Measurements from ENCODE around the gene PKD2.

GRCh38 chr4:88037447-88037846 is 30.0 kb downstream of the PKD2 start:
- TF ChIP-seq CTCF (IDR thresholded peaks at IDR 0.05 in 8 of 11, conservative IDR thresholded peaks at IDR 0.05 in 3 of 11) (no peak), POLR2AphosphoS5 (IDR thresholded peaks at IDR 0.05) (no peak), POLR2A (IDR thresholded peaks at IDR 0.05) (no peak)

Measured in spleen (tissue), 7 donors.